ENCODE results near the gene MPDZ.

DNA sequence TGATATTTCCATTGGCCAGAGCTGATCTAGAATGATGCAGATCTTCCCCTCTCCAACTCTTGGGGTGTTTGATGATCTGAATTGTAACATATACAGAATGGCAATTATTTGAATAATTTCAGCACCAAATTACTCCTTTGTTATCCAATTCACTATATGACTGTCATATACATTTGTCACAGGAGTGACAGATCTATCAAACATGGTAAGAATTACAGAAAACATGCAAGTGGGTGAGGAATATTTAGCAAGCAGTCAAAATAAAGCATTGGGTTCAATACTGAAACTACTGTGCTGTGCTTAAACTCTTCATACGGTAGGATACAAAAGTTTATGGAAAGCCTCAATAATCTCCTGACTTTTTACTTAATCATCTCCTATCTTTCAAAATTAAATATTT is 8.8 kb downstream of the MPDZ start:
- TF ChIP-seq, protein P1, sequence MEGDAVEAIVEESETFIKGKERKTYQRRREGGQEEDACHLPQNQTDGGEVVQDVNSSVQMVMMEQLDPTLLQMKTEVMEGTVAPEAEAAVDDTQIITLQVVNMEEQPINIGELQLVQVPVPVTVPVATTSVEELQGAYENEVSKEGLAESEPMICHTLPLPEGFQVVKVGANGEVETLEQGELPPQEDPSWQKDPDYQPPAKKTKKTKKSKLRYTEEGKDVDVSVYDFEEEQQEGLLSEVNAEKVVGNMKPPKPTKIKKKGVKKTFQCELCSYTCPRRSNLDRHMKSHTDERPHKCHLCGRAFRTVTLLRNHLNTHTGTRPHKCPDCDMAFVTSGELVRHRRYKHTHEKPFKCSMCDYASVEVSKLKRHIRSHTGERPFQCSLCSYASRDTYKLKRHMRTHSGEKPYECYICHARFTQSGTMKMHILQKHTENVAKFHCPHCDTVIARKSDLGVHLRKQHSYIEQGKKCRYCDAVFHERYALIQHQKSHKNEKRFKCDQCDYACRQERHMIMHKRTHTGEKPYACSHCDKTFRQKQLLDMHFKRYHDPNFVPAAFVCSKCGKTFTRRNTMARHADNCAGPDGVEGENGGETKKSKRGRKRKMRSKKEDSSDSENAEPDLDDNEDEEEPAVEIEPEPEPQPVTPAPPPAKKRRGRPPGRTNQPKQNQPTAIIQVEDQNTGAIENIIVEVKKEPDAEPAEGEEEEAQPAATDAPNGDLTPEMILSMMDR (conservative IDR thresholded peaks at IDR 0.05; ENCODE audit: low read depth, low read length) = no peak
- no peak for TF ChIP-seq MAFK (IDR thresholded peaks at IDR 0.05; ENCODE audit: low read depth, low read length)
- no peak for TF ChIP-seq MXI1 (IDR thresholded peaks at IDR 0.05; ENCODE audit: borderline replicate concordance, low read depth, low read length)
- no peak for TF ChIP-seq BHLHE40 (IDR thresholded peaks at IDR 0.05; ENCODE audit: low read depth, low read length)
- TF ChIP-seq RFX5 (IDR thresholded peaks at IDR 0.05; ENCODE audit: low read depth, low read length) = no peak
- TF ChIP-seq NFE2L2 (IDR thresholded peaks at IDR 0.05; ENCODE audit: low read depth, low read length) = no peak
- TF ChIP-seq POLR2A (IDR thresholded peaks at IDR 0.05; ENCODE audit: low read depth, low read length) = no peak
- TF ChIP-seq CHD1 (IDR thresholded peaks at IDR 0.05; ENCODE audit: low read depth, low read length) = no peak
- TF ChIP-seq RCOR1 (IDR thresholded peaks at IDR 0.05; ENCODE audit: insufficient replicate concordance, low read length) = no peak
